ENCODE results near the gene TMEM115.
A peak's percentile ranks its signal among the peaks of the same experiment; 100 is the strongest.

The TMEM115 gene

GRCh38 chr3:50375258-50375931, 16.1 kb upstream of the TMEM115 start:
- DNase-seq (ENCODE audit: low read depth), result no peak

GRCh38 chr3:50374363-50375257, 15.3 kb upstream of the TMEM115 start:
- DNase-seq (ENCODE audit: low read depth), result no peak

- no peak for DNase-seq (ENCODE audit: low read depth)
Observed at GRCh38 chr3:50373146-50374051, 14.1 kb upstream of the TMEM115 start.

DNA sequence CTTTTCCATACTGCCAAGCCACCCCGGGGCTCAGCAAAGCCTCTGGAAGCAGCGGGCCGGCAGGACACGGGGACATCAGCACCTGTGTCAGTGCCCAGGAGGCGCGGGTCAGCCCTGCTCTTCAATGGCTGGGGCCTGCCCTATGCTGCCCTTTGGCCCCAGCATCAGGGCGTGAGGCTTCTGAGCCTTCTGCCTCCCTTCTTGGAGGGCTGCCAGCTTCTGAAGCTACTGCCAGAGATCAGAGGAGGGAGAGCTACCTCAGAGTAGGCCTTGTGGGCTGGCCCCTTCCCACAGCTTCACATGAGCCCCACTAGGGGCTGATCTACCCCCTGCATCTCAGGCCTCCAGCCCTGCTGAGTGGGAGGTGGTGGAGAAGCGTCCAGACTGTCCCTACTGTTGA, 13.0 kb upstream of the TMEM115 start:
- DNase-seq (ENCODE audit: low read depth), result no peak

DNA sequence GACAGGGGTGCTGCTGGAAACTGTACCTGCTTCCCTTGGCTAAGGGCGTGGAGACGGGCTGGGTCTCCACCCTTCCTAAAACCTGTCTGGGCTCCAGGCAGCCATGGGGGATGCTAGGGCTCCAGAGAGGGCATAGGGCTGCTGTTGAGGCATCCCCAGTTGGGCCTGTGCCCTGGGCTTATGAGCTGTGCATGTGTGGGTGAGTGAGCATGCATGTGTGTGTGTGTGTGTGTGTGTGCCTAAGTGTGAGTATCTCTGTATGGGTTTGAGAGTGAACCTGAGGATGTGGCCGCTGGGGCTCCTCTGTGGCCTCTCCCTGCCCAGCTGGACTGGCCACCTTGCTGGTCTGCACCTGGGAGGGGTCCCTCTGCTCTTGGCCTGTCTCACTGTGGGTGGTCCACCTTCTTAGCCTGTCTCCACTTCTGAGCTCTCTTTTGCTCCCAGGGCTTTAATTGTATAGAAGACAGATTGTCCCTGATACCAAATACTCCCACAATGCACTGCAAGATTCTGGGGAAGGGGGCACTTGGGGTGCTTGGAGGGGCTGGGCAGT, 11.9 kb upstream of the TMEM115 start:
- no peak for DNase-seq (ENCODE audit: low read depth)

GRCh38 chr3:50370594-50370993, 11.3 kb upstream of the TMEM115 start:
- DNase-seq (ENCODE audit: low read depth), result no peak

DNA sequence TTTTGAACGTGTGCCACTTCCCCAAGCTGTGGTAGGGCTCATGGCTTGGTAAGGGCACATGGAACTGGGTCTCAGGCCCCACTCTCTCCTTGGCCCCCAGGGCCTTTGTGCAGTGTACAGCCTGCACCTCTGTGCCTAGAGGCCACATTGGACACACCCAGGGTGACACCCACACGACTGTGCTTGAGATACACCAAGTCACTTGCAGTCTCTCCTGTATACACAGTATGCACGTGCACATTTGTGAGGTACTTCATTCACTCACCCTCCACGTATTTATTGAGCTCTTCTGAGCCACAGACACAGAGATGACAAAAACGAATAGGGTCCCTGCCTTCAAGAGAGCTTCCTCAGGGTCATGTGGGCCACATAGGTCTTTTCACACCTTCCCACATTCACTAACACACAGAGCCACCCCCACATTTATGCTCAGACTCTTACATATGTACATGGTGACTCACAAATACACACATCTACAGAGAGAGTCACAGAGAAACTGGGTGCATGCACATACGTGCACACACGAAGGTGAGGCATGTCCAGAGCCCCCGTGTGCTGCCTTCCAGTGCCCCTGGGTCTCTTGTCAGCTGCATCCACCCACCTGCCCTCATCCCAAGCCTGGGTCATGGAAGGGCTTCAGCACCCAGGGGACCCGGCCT, 9.8 kb upstream of the TMEM115 start:
- DNase-seq (ENCODE audit: low read depth), result no peak

DNA sequence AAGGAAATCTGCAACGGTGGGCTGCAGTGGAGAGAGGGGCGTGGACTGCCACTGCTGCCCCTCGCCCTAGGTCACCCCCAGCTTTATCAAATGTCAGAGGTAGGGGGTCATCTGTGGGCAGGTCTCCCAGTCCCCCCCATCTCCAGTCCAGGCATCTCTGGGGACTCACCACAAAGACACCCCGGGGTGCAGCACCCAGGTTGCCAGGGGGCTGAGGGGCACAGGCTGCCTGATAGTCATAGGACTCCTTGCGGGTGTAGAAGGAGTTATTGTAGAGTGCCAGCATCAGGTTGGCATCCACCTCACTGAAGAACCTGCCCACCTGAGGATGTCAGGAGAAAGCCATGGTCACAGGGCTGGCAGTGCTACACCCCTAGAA, 6.5 kb upstream of the TMEM115 start:
- no peak for DNase-seq (ENCODE audit: low read depth)

DNA sequence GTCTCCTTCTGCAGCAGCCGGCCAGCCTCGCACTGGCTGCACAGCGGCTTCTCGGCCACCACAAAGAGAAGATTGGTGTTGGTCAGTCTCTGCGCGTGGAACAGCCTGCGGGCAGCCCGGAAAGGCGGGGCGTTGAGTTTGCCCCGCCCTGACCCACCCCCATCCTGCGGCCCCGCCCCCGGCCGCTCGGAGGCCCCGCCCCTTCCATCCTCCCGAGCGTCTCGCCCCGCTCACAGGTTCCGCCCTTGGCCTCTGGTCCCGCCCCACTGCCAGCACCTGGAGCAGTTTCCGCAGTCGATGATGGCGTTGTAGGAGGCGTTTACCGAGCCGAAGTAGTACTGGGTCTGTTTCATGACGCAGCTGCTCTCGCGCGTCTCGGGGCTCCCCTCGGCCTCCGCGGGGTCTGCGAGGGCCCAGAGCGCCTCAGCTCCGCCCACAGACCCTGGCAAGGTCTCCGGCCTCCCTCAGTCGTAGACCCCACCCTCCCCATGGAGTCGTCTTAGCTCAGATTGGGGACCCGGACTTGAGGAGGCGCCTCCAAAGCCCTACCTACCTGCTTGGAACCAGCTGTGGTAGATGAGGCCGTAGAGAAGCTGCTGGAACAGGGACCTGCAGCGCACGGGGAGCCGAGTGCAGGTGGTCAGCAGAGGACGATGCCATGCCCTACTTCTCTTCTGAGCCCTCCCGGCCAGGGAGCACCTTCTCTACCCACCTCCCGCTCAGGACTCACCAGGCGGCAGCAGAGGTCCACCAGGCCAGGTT, 5.9 kb upstream of the TMEM115 start:
- DNase-seq (ENCODE audit: low read depth), result peak; percentile 22

GRCh38 chr3:50364573-50365079, 5.3 kb upstream of the TMEM115 start:
- no peak for DNase-seq (ENCODE audit: low read depth)

GRCh38 chr3:50359760-50360110, 414 bp upstream of the TMEM115 start:
- no peak for DNase-seq (ENCODE audit: low read depth)

GRCh38 chr3:50358355-50358910, 888 bp downstream of the TMEM115 start:
- DNase-seq (ENCODE audit: low read depth), result no peak

GRCh38 chr3:50357481-50357880, 1.8 kb downstream of the TMEM115 start:
- DNase-seq (ENCODE audit: low read depth), result no peak

- DNase-seq (ENCODE audit: low read depth), result no peak
Observed at GRCh38 chr3:50356553-50356952, 2.8 kb downstream of the TMEM115 start.

GRCh38 chr3:50355829-50356552, 3.3 kb downstream of the TMEM115 start:
- DNase-seq (ENCODE audit: low read depth), result no peak

DNA sequence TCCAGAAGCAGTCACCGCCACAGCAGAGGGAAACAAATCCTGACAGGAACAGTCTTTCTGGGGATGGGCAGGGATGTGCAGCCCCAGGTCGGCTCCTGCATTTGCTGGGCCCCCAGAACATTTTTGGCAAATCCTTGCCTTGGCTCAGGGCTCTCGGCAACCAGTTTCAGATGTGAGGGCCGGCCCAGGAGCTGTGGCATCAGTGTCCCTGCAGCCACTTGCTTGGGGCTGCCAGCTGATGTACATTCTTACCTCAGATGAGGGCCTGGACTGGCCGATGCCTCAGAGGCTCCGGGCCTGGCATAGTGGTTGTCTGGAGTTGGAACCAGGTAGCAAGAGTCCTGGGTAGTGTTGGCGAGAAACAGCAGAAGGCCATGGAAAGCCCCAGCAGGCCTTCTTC, 4.5 kb downstream of the TMEM115 start:
- DNase-seq (ENCODE audit: low read depth), result no peak

DNA sequence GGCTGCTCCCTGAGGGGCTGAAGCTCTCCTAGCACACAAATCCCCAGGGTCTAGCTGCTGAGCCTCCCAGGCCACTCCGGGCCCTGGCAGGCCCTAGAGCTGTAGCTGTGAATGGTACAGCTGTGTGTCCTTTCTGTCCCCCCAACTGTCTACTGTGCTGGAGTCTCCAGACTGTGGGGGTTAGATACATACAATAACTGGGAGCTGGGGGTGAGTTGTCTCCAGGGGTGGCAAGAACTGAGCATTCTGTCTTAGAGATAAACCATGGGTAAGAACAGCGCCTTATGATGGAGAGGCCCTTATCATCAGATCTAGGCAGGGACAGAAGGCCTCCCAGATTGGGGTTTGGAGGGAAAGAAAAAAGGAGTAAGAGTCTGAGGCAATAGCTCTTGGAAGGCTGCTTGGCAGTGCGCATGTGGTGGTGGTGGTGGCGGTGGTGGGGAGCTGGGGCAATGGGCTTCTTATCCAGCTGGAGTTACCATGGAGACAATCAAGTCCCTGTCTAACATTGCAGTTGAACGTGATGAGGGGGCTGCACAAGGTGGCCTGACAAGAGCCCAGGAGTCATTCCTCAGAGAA, 5.0 kb downstream of the TMEM115 start:
- DNase-seq (ENCODE audit: low read depth), result no peak

- DNase-seq (ENCODE audit: low read depth), result no peak
Observed at GRCh38 chr3:50353245-50354004, 5.9 kb downstream of the TMEM115 start.

DNA sequence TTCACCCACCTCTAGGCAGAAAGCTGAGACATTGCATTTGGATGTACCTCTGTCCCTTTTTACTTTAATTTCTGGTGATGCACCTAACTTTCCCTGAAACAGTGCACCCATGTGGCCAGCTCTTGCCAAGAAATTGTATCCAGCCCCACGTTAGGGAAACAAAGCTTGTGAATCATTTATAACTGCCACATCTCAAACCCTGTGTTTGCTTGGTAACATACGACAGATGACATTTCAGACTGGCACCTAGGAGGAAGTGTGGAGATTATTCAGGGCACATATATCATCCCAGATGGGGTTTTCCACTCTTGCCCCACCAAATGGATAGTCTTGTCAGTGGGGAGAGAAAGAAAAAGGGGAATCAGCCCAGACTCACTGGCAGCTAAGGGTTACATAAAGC, 6.5 kb downstream of the TMEM115 start:
- DNase-seq (ENCODE audit: low read depth), result no peak

Data from fibroblast of the conjunctiva (primary cell).